Measurements from ENCODE around the gene MIAT. TPM values are rescaled to one million over a fixed set of nuclear protein-coding genes. Genes with fewer than 3 reads are reported as not detected.

The MIAT gene
- total and polyA plus RNA-seq, 9 of the 15 experiments (the other 6 are each of a cell fraction or from before 2014, with no cell fraction given), result 0.03 to 0.93 (median 0.34) TPM

GRCh38 chr22:26642465-26643417 is 14.6 kb upstream of the MIAT start (continued):
- TF ChIP-seq CREB3L1 (IDR thresholded peaks at IDR 0.05; ENCODE audit: borderline replicate concordance, low read depth) (no peak), POLR3G (IDR thresholded peaks at IDR 0.05; ENCODE audit: extremely low read depth, insufficient read length, insufficient replicate concordance) (no peak), ZNF644 (tag; IDR thresholded peaks at IDR 0.05; ENCODE audit: low read depth) (peak; percentile 51; the same call in 1 of the 2 replicates), PTBP1 (IDR thresholded peaks at IDR 0.05; ENCODE audit: low read depth, low read length) (no peak), CTBP1 (IDR thresholded peaks at IDR 0.05; ENCODE audit: borderline replicate concordance) (peak; percentile 16; the same call in 1 of the 2 replicates), ETV5 (CRISPR knock-in tag; IDR thresholded peaks at IDR 0.05; ENCODE audit: low read depth) (no peak), ZNF280A (IDR thresholded peaks at IDR 0.05; ENCODE audit: low read depth, partially characterized antibody) (peak; percentile 48), MBD1 (CRISPR knock-in tag; IDR thresholded peaks at IDR 0.05) (no peak), NBN (IDR thresholded peaks at IDR 0.05; ENCODE audit: low read depth) (0 out of 2 replicates have a peak, but pooled peaks have one; percentile 19), ZBTB26 (CRISPR knock-in tag; IDR thresholded peaks at IDR 0.05) (peak; percentile 62; the same call in 1 of the 2 replicates), RBM17 (IDR thresholded peaks at IDR 0.05; ENCODE audit: borderline replicate concordance, low read depth, low read length) (no peak), ZNF592 (IDR thresholded peaks at IDR 0.05) (peak; percentile 75; the same call in 1 of the 2 replicates), LEF1 (IDR thresholded peaks at IDR 0.05) (no peak), ERF (CRISPR knock-in tag; IDR thresholded peaks at IDR 0.05) (no peak)
